Omental fat pad (tissue), 4 donors: ENCODE measurements around the gene REN. TPM values are rescaled to one million over a fixed set of nuclear protein-coding genes. Genes with fewer than 3 reads are reported as not detected.
A peak's percentile ranks its signal among the peaks of the same experiment; 100 is the strongest.

ENCODE experiments used
- ATAC-seq: fragments of 150-250 bp; one replicate; pipeline ENCODE4 v1.9.1; 2016; ENCODE audit warnings: mild to moderate bottlenecking, moderate library complexity; ENCODE audit not compliant: low FRiP score
- DNase-seq: peaks from one replicate; pipeline ENCODE4 v3.0.0-alpha.2; 2019; ENCODE audit warnings: low spot score
- total RNA-seq, 4 donors: library from RNA; depleted of rRNA; stranded (reverse); fragments of >200 nt; gene quantifications; one replicate each; pipeline ENCODE4 v1.1.0, GENCODE V29; 2016
- TF ChIP-seq, protein P1 (sequence below), 3 donors: fragments of 450-650 bp; IDR thresholded peaks; one replicate each; pipeline ENCODE4 v1.5.1; 2016 to 2017; ENCODE audit warnings: antibody characterized with exemption in 3 of 3, mild to moderate bottlenecking in 3 of 3, moderate library complexity in 2 of 3

REN gene
- total RNA-seq, 4 donors from 2014 or later: 1.4 to 2.8 TPM; not detected in 2

DNA sequence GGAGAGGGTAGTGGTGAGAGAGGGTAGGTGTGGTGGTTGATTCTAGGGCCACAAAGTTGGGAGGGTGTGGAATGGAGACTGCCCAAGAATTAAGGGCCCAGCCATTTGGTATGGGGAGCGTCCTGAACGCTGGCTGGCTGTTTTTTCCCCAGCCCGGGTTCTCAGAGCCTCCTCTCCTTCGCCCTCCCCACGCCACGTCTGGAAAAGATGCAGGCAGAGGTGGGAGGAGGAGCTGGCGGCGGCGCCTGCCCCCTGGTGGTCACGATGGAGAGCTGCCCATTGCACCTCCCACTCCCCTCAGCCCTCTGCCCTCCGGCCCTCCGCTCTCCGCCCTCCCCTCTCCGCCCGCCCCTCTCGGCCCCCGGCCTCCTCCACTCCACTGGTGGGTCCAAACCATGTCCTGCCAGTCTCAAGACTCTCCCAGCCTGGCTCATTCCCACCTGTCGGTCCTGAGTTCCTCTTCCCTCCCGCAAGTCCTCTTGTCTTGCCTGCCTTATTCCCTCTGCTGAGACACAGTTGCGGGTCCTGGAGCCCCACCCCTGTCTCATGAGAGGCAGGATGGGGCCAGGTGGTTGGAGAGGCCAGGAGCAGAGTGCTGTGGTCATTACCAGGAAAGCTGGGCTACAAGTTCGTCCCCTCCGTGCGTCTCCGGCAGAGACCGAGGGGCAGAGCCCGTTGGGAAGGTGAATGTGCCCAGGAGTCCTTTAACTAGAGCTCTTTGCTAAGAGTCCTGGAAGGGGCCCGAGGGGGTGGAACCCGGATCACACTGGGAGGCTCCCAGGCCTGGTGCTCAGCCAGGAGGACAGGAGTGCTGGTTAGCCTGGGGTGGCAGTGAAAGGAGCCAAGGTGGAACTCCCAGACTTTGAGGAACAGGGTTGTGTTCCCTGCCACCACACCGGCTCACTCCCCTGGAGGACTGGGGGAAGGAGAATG, 36.9 kb downstream of the REN start:
- DNase-seq (no peak), ATAC-seq (peak; percentile 69)
- TF ChIP-seq, protein P1, sequence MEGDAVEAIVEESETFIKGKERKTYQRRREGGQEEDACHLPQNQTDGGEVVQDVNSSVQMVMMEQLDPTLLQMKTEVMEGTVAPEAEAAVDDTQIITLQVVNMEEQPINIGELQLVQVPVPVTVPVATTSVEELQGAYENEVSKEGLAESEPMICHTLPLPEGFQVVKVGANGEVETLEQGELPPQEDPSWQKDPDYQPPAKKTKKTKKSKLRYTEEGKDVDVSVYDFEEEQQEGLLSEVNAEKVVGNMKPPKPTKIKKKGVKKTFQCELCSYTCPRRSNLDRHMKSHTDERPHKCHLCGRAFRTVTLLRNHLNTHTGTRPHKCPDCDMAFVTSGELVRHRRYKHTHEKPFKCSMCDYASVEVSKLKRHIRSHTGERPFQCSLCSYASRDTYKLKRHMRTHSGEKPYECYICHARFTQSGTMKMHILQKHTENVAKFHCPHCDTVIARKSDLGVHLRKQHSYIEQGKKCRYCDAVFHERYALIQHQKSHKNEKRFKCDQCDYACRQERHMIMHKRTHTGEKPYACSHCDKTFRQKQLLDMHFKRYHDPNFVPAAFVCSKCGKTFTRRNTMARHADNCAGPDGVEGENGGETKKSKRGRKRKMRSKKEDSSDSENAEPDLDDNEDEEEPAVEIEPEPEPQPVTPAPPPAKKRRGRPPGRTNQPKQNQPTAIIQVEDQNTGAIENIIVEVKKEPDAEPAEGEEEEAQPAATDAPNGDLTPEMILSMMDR (IDR thresholded peaks at IDR 0.05): peak in 1 of 3 donors; percentile 74

DNA sequence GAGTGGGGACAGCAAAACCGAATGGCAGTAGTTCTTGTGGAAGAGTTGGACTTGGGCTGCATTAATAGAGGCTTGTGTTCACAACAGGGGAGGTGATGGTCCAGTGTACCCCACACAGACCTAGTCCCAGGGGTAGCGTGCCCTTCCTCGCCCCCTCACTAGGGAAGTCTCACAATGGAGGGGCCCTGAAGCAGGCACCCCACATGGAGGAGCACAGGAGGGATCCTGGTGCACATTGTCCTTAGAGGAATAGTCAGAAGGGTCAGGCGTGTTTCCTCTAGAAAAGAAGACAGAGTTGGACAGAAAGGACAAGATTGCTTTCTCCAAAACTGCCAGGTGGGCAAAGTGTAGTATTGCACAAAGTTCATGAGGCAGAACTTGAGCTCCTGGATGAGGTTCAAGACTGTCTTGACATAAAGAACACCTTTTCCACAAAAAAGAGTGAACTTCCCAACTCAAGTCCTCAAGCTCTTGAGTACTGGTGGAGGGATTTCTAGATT, 37.6 kb downstream of the REN start:
- ATAC-seq (no peak), DNase-seq (no peak)
- TF ChIP-seq, protein P1 (IDR thresholded peaks at IDR 0.05): no peak

DNA sequence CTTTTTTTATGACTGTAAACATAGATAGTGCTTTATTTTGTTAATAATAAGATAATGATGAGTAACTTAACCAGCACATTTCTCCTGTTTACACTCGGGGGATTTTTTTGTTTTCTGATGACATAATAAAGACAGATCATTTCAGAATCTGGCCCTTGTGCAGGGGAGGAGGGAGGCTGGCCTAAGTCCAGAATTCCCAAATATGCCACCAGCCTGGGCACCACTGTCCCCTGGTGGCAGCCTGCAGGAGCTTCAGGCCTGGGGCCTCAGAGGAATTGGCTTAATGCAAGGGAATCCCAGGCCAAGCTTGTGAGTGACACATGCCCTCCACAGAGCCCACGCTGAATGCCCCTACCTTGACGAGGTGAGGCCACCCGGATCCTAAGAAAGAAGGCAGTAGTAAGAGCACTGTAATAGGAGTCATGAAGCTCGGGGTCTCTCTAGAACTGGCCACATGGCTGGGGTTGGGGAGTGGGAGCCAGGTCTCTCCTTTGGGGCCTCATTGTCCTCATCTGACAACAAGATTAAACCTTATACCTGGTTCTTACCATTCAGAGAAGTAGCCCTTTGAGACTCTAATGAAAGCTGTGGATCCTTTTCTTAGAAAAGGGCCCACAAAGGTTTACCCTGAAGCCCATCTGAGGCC, 38.4 kb downstream of the REN start:
- no peak for ATAC-seq
- TF ChIP-seq, protein P1 (IDR thresholded peaks at IDR 0.05): peak in 2 of 3 donors; percentile 48 to 71
- no peak for DNase-seq

DNA sequence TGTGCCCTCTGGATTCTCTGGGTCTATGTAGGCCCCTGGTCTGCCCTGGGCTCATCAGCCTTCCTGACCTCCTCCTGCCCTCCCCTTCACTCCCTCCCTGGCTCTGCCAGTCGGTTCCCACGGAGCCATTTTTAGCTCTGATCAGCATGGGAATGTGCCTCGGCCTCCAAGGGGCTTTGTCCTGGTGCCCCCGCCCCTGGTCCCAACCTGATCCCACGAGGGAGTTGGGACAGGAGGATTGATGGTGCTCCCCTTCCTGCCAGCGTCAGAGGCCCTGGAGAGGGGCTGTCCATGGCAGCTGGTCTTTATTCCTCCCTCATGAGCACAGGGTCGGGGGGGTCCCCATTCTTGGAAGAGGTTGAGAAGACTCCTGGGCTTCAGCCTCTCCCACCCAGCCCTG, 39.2 kb downstream of the REN start:
- ATAC-seq (no peak), DNase-seq (no peak)
- TF ChIP-seq, protein P1 (IDR thresholded peaks at IDR 0.05): no peak

DNA sequence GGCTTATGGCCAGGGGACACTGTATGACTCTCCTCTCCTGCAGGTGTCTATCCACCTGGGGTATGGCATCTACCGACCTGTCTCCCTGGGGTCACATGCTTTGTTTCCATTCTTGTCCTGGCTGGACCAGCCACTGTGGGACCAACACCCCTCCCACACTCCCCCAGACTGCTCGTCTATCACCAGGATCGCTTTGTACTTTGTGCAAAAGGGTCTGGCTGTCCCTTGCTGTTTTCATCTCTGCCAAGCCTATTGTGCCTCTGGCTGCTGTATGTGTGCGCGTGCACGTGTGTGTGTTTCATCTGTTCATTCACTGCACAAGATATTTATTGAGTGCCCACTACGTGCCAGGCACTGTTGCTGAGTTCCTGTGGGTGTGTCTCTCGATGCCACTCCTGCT, 39.8 kb downstream of the REN start:
- TF ChIP-seq, protein P1 (IDR thresholded peaks at IDR 0.05): no peak
- ATAC-seq (no peak), DNase-seq (no peak)

DNA sequence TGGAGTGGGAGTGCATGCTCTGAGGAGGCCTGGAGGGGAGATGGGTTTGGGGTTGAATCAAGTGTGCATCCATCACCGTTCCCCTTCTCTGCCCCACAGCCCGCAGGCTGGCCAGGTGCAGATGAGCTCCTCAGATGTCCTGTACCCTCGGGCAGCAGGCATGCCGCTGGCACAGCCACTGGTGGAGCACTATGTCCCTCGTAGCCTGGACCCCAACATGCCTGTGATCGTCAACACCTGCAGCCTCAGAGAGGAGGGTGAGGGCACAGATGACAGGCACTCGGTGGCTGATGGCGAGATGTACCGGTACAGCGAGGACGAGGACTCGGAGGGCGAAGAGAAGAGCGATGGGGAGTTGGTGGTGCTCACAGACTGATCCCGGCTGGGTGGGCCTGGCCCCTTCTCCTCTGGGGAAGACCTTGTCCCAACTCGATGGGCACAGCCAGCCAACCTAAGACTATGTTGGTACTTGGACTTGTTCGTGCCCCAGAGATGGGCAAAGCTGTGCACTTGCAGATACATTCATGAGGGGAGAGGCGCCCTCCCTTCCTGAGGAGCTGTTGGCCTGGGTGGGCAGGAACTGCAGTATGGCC, 40.3 kb downstream of the REN start:
- TF ChIP-seq, protein P1 (IDR thresholded peaks at IDR 0.05): no peak
- no peak for DNase-seq
- ATAC-seq: no peak
